Measurements from ENCODE around the gene LRRC52.

DNA sequence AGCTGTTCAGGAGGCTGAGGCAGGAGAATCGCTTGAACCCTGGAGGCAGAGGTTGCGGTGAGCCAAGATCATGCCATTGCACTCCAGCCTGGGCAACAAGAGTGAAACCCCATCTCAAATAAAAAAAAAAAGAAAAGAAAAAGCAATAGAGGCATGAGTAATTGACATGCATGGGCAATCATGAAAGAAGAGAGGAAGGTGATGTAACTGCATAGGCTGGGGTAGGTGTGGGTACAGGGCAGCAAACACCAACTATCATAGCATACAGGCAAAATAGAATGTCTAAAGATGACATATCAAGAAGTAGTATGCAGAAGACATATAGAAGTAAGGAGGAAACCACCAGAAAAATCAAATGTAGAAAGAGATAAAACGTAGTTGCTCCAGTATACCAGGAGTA, 68.3 kb downstream of the LRRC52 start:
- TF ChIP-seq, protein P1, sequence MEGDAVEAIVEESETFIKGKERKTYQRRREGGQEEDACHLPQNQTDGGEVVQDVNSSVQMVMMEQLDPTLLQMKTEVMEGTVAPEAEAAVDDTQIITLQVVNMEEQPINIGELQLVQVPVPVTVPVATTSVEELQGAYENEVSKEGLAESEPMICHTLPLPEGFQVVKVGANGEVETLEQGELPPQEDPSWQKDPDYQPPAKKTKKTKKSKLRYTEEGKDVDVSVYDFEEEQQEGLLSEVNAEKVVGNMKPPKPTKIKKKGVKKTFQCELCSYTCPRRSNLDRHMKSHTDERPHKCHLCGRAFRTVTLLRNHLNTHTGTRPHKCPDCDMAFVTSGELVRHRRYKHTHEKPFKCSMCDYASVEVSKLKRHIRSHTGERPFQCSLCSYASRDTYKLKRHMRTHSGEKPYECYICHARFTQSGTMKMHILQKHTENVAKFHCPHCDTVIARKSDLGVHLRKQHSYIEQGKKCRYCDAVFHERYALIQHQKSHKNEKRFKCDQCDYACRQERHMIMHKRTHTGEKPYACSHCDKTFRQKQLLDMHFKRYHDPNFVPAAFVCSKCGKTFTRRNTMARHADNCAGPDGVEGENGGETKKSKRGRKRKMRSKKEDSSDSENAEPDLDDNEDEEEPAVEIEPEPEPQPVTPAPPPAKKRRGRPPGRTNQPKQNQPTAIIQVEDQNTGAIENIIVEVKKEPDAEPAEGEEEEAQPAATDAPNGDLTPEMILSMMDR (IDR thresholded peaks at IDR 0.05; ENCODE audit: low read depth, low read length), result no peak
- no peak for TF ChIP-seq EZH2phosphoT487 (IDR thresholded peaks at IDR 0.05; ENCODE audit: low read depth)
